Mucosa of gallbladder (tissue), 1 donor: Measurements from ENCODE around the gene CLEC4E. TPM values are rescaled to one million over a fixed set of nuclear protein-coding genes. Genes with fewer than 3 reads are reported as not detected.
A peak's percentile ranks its signal among the peaks of the same experiment; 100 is the strongest.
"Not testable (repeated sequence)": the region's sequence is repeated elsewhere in the genome, so short reads cannot be mapped to it uniquely, and the experiment has no call there.

ENCODE experiments used
- DNase-seq: peaks from one replicate; pipeline ENCODE4 v3.0.0-alpha.2; 2020; ENCODE audit warnings: low spot score
- total RNA-seq: library from RNA; stranded (reverse); gene quantifications from one replicate; pipeline ENCODE4 v1.2.1, GENCODE V29; 2021
- donor health status: DM: no; HTN: no; CAD: no.

Gene CLEC4E
- total RNA-seq, 1 donor from 2014 or later = 7.8 TPM

GRCh38 chr12:8537820-8538219 is 2.9 kb downstream of the CLEC4E start:
- not testable (repeated sequence) for DNase-seq

DNA sequence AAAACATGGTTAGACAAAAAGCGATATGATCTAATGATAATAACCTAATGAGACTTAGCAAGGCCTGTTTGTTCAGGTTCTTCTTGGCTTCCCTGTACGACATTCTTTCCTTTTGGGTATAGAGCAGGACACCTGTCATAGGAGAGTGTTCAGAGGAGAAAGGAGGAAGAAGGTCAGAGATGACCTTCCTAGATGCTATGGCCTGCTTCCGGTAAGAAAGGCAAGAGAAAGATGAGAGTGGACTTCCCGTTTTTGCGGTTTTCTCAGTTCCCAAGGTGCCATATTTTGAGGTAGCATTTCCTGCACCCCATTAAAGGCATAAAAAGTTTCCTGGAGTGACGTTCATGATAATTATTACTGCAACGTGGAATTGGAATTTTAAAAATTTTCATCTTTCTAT is 8.7 kb downstream of the CLEC4E start:
- no peak for DNase-seq

DNA sequence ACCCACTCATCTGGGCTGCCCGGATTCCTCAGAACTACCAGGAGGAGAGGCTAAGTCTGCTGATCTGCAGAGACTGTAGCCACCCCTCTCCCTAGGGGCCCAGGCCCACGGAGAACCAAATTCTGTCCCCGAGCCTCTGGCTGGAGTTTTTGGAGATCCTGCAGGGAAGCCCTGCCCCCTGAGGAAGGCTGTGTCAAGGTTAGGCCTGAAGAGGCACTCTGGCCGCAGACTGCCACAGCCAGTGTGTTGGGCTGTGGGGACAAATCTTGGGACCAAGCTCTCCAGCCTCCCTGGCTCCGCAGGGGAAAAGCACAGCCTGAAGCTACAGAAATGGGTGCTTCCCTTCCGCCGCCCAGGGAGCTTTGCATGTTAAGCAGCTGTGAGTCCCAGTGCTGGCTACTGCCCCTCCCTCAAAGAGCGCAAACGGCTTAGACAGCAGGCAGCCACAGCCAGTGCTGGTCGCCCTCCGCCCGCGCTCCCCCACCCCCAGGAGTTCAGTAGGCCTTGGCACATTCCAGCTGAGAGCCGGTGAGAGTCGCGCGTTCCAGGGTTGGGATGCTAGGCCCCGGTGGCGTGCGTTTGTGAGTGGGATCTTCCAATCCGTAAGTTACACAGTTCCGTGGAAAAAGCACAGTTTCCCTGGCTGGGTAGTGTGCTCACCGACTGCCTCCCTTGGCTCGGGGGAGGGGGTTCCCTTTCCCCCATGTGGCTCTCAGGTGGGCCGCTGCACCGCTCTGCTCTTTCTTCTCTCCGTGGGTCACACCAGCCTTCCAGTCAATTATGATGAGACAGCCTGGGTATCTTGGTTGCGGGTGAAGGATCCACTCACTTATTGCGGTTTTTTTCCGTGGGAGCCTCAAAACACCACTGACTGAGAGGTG is 13.2 kb downstream of the CLEC4E start:
- DNase-seq = no peak

DNA sequence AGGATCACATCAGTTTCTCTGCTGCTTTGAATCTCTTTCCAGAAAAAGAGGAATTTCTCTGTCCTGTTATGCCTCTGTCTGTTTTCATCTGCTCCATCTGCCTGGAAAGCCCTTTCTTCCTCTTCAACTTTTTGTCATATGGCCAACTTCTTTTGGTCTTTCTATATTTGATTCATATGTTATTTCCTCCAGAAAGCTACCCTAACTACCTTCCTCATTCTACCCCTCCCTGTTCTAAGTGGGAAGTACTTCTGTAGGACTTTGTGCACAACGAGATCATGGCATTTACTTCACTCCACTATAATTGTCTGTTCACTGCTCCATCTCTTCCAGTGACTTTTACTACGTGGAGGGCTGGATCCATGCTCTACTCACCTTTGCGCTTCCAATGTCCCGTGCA is 21.5 kb downstream of the CLEC4E start:
- no peak for DNase-seq

DNA sequence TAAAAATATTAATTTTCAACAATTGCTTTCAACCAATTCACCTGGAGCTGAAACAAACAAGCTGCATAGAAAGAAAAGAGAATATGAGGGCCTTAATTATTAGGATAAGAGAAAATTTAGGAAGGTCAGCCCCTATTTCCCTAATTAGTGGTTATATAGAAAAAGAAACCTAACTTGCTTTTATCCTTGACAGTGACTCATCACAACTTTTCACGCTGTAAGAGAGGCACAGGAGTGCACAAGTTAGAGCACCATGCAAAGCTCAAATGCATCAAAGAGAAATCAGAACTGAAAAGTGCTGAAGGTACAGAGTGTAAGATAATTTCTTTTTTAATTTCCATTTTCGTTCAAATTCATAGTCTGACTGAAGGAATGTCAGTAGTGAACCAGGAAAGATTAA is 22.7 kb downstream of the CLEC4E start:
- DNase-seq = no peak

- DNase-seq = no peak
These were observed 27.4 kb downstream of the CLEC4E start, which contains the start of gene CLEC4D for GRCh38 chr12:8513256-8513655. TSS of gene CLEC4D (plus strand) at chr12:8513503. CDS start at chr12:8513733, 230 bp downstream.

DNA sequence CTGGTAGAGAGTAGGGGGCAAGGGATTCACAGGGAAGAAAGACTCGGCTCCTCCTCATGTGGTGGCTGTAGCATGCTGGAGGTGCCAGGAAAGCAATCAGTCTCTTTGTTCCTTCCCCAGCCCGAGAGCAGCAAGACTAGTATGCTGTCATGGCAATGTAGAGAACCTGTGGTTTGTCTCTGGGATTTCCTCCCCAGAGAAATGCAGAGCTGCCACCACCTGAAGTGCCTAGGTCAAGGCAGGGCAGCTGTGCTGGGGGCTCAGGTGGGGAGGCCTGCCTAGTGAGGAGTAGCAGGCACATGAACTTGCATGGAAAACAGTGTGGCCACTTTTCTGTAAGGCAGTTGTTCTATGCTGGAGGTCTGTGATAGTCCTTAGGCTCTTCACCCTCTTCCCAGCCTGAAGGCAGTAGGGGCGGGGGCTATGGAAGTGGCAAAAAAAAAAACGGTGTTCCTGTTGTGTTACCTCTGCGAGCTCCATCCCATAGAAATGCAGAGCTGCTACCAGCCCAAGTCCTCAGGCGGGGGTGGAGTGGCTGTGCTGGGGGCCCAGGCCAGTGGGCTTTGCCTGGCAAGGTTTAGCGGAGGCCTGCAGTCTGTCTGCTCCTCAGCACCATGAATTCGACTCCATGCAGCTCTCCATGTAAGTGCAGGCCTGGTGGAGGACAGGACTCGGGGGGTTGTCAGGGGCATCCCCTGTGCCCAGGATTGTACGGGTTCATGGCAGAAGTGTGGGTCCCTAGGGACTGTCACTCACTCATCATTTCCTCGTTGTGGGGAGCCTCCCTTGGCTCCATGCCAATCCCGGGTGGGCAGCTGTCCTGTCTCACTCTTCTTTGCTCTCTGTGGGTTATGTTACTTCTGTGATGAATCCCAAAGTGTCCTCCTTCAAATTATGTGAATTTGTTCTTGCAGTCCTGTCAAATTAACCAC is 31.5 kb downstream of the CLEC4E start:
- no peak for DNase-seq

DNA sequence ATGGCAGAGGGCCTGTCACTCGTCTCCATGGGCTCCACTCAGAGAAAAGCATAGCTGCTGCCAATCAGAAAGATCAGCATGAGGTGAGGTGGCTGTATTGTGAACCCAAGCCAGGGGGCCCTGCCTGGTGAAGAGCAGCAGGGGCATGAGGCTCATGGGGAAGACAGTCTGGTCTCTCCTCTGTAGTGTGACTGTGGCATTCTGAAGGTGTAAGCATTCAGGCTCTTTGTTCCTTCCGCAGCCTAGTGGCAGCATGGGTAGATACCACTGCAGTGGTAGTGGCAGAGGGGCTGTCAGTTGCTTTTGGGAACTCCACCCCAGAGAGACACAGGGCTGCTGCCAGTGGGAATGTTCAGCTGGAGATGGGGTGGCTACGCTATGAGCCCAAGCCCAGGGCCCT is 32.5 kb downstream of the CLEC4E start:
- DNase-seq = no peak

- no peak for DNase-seq
These were observed 33.1 kb downstream of the CLEC4E start for GRCh38 chr12:8507596-8507995.

DNA sequence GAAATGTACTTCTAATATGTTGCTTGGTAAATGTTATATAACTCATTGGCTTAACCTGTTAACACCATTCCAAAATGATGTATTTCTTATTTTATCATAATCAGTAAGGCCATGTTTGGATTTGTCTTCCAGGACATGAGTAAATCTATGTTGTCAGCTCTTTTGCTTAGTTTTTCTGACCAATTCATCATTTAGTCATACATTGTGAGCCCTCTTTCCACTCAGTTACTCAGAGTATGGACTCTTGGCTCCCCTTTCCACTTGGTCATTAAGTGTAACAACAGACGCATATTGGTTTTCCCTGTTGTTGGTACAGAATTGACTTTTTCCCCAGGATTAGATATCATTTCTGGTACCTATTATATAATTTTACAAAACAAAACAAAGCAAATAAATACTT is 36.4 kb downstream of the CLEC4E start:
- DNase-seq = no peak

DNA sequence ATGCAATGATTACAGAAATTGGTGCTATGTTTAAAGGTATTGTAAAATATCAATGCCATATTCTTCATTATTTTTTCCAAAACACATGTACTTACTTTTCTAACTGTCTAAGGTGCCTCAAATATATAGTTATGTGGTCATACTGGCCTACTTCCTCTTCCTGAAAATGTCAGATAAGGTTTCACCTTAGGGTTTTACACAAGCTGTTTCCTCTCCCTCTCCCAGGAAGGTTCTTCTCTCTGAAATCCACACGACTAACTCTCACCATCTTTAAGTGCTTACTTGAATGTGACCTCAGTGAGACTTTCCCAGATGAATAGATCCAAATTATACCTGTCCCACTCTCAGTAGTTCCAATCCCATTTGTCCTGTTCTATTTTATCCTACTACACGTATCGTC is 39.0 kb downstream of the CLEC4E start:
- no peak for DNase-seq

DNA sequence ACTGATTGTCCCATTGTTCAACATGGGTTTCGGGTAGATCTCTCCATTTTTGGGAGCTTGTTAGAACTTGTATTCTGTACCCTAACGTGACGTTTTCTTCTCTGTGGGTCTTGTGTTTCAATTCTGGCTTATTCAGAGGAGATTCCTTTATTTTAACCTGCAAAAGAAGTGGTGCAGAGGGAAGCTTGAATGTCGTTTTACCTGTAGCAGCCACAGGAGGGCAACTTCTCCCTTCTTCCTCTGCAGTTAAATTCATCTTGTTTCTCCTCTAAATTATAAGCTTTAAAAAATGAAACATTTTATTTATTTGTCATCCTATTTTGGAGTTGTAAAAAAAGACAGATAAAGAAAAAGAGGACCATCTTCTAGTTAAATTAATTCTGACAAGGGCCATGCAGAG is 41.1 kb downstream of the CLEC4E start:
- DNase-seq = no peak

DNA sequence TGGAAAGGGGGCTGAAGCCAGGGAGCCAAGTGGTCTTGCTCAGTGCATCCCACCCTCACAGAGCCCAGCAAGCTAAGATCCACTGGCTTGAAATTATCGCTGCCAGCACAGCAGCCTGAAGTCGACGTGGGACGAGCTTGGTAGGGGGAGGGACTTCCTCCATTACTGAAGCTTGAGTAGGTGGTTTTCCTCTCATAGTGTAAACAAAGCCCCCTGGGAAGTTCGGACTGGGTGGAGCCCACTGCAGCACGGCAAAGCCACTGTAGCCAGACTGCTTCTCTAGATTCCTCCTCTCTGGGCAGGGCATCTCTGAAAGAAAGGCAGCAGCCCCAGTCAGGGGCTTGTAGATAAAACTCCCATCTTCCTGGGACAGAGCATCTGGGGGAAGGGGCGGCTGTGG is 44.6 kb downstream of the CLEC4E start:
- DNase-seq = not testable (repeated sequence)

DNA sequence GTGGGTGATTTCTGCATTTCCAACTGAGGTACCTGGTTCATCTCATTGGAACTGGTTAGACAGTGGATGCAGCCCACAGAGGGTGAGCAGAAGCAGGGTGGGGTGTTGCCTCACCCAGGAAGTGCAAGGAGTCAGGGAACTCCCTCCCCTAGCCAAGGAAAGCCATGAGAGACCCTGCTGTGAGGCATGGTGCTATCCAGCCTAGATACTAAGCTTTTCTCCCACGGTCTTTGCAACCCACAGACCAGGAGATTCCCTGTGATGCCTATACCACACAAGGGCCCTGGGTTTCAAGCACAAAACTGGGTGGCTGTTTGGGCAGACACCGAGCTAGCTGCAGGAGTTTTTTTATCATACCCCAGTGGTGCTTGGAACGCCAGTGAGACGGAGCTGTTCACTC is 45.0 kb downstream of the CLEC4E start:
- DNase-seq = not testable (repeated sequence)

DNA sequence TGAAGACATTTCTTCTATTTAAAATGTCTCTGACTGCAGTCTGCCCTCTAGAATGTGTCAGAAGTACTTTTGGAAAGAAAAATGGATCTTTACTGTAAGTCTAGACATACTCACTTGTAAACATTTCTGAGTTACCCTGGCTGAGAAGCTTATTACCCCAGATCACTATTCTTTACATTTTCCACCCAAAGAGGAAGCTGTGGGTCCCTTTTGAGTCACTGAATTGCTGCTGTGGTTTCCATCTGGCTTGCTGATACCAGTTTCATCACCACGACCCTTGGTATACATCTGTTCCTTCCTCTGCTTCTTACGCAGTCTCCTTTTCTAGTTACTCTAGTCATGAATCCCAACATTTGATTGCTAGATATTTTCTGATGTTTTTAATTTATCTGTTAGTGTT is 47.6 kb downstream of the CLEC4E start:
- DNase-seq = peak; percentile 45

DNA sequence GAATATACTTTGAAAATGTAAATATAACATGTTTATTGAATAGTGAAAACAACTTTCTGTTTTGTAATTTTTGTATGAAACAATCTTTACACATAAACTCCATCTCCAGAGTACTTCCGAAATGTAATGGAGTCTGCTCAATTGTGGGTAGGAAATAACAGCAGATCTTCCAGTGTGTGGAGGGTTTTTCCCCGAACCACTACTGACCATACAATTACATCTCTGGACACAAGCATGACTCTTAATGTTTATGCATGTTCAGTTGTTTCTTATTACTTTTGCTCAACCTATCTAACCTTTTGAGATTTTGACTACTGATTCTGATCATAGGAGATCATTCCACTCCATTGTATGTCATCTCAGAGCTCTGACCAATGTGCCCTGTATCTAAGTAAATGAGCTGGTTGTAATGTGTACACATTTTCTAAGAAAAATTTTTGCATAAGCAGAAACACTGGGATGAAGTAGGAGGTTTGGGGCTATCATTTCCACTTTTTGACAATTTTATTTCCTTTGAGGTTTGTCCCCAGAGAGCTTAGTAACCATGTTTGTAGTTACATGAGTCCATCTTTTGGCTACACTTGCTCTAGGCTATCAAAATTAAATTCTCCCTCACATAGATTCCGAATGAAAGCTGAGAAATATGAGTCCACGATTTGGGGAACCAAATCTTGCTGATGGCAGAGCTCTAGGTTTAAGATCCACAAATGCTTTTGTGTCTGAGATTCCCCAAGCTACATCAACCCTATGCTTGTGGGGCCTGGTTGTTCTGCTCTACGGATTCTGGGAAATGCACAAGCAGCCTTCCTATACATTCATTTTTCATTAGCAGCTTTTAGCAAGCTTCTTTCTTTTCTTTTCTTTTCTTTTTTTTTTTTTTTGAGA is 48.8 kb downstream of the CLEC4E start:
- DNase-seq = no peak

Other genes with a start within 250 kb of the CLEC4E start
- not detected for gene CLEC6A, start 84.9 kb downstream of the CLEC4E start, total RNA-seq
- gene CLEC4D, start 27.4 kb downstream of the CLEC4E start, total RNA-seq = not detected
- gene AICDA, start 72.0 kb upstream of the CLEC4E start, total RNA-seq = 2.2 TPM
- gene MFAP5, start 121.9 kb upstream of the CLEC4E start, total RNA-seq = 6.8 TPM
- 34.0 TPM for gene RIMKLB, start 157.1 kb upstream of the CLEC4E start, total RNA-seq